Heart left ventricle (tissue), 16 donors: Measurements from ENCODE around the gene IRF2. TPM values are rescaled to one million over a fixed set of nuclear protein-coding genes. Genes with fewer than 3 reads are reported as not detected.

Experiments
- ATAC-seq, 4 donors: fragments of 200-7000 bp; cut with Tn5 transposase; one replicate each; pipeline ENCODE4 v1.9.1; 2020 to 2022; ENCODE audit warnings: moderate library complexity in 4 of 4, mild to moderate bottlenecking in 3 of 4, moderate number of reproducible peaks in 1 of 4
- DNase-seq, 5 donors: peaks; one replicate each; pipeline ENCODE4 v3.0.0-alpha.2; 2020
- H3K27ac ChIP-seq, 12 donors: fragments of 200-600 bp; sonication (generic) in 4 of 12; one replicate each; pipeline versions ENCODE4 v1.5.0 to v1.8.0; 2016 to 2022; ENCODE audit warnings: mild to moderate bottlenecking in 2 of 12
- H3K27me3 ChIP-seq, 9 donors: fragments of 200-600 bp; sonication (generic) in 2 of 9; one replicate each; pipeline versions ENCODE4 v1.5.1 to v1.8.0; 2016 to 2022; ENCODE audit warnings: mild to moderate bottlenecking in 3 of 9
- H3K36me3 ChIP-seq, 9 donors: fragments of 200-600 bp; sonication (generic) in 2 of 9; one replicate each; pipeline versions ENCODE4 v1.5.0 to v1.8.0; 2018 to 2022; ENCODE audit warnings: mild to moderate bottlenecking in 2 of 9
- H3K4me1 ChIP-seq, 12 donors: fragments of 200-600 bp; sonication (generic) in 4 of 12; one replicate each; pipeline versions ENCODE4 v1.5.0 to v1.8.0; 2016 to 2022; ENCODE audit warnings: mild to moderate bottlenecking in 3 of 12
- H3K4me3 ChIP-seq, 12 donors: fragments of 200-600 bp; sonication (generic) in 4 of 12; one replicate each; pipeline versions ENCODE4 v1.5.0 to v1.8.0; 2017 to 2022; ENCODE audit warnings: mild to moderate bottlenecking in 9 of 12, moderate library complexity in 4 of 12
- H3K9me3 ChIP-seq, 12 donors: fragments of 200-600 bp; sonication (generic) in 4 of 12; one replicate each; pipeline versions ENCODE4 v1.5.0 to v1.8.0; 2016 to 2022; ENCODE audit warnings: mild to moderate bottlenecking in 1 of 12
- POLR2A ChIP-seq, 2 donors: fragments of 450-650 bp; IDR thresholded peaks; one replicate each; pipeline ENCODE4 v1.6.1; 2017; ENCODE audit warnings: antibody characterized with exemption in 2 of 2, mild to moderate bottlenecking in 2 of 2, moderate library complexity in 2 of 2
- WGBS, 4 donors: extraction: QIAGEN DNeasy Blood & Tissue Kit in 2 of 4; methylation state at CpG; one replicate each; pipeline versions ENCODE4 v1.1.5 to v1.1.7; 2013 to 2018; 5-methylcytosine and 5-hydroxymethylcytosine counted together
- intact Hi-C, 10 donors: fragments of 100-400 bp; cut with DNase I; formaldehyde crosslinking; loops; one replicate each; pipeline versions ENCODE4 v1.11.1 to v1.14.2; 2022
- polyA plus RNA-seq, 2 donors: library from polyadenylated mRNA; stranded (reverse); fragments of 200-250 nt; gene quantifications; one replicate each; pipeline ENCODE4 v1.2.3, GENCODE V29; 2013
- total RNA-seq, 9 donors: library from RNA; depleted of rRNA in 2 of 9; stranded (reverse); fragments of >200 nt in 2 of 9; fragmentation: NEBNext Ultra II Directional in 3 of 9; extraction: Animal tissue kit (Norgen Biotek cat#: 25700) in 3 of 9; gene quantifications; one replicate each; pipeline versions ENCODE4 v1.1.0 to v1.2.4, GENCODE V29; 2016 to 2023
- TF ChIP-seq, protein P1 (sequence below), 12 donors: fragments of 200-600 bp; sonication (generic) in 4 of 12; IDR thresholded peaks; one replicate each; pipeline versions ENCODE4 v1.5.0 to v1.8.0; 2018 to 2022; ENCODE audit warnings: antibody characterized with exemption in 12 of 12, mild to moderate bottlenecking in 5 of 12
- donor health status: ischemic (EF 13 %, LVEDD 7.1; RV severe dilation, severe dysfunction).
- donor health status: healthy with polysubstance abuse.
- donor health status: DM: no; HTN: yes; CAD: no.
- donor health status: DM: no; HTN: no; CAD: no.
- donor health status: ischemic (EF 25% LVEDD 6.9; RV normal size, moderate dysfunction).
- donor health status: ischemic (EF 25% LVEDD 5.7; RV mildly dilated, moderate dysfunction).
- donor health status: healthy.
- donor health status: DM: yes; HTN: yes; CAD: no.
- donor health status: ischemic (EF 35%, LVEDD 5.7; RV mildly dilated, moderate dysfunction).
- donor health status: nonischemic (EF 11% LVEDD 7.7; RV severe dilation, severe dysfunction).
- donor health status: DM: yes; HTN: yes; CAD: no.
- donor health status: PGD.
- donor health status: ischemic (EF 29% LVEDD 5.4; RV normal size, mild dysfunction).
- donor health status: nonischemic (EF 23%, LVEDD 6.1; RV moderate dilation, normal function).

IRF2 gene
- total and polyA plus RNA-seq, 11 donors: 11.5 to 47.2 (median 26.0) TPM

- Histone ChIP-seq H3K4me1 (peaks cover 5 to 67% (median 38%) of the 10 kb centered on the region in 12 donors), H3K4me3 (no peak overlapping the region), H3K27me3 (no peaks in the 10 kb centered on the region), H3K9me3 (no peaks in the 10 kb centered on the region), H3K27ac (no peak overlapping the region), H3K36me3 (no peaks in the 10 kb centered on the region)
- intact Hi-C loops: no loop called here
- DNase-seq: no peak
- 96 to 100% (median 97%) methylated on average over 5 of the region's 5 CpGs for WGBS, 4 donors
- ATAC-seq: no peak
- TF ChIP-seq, protein P1, sequence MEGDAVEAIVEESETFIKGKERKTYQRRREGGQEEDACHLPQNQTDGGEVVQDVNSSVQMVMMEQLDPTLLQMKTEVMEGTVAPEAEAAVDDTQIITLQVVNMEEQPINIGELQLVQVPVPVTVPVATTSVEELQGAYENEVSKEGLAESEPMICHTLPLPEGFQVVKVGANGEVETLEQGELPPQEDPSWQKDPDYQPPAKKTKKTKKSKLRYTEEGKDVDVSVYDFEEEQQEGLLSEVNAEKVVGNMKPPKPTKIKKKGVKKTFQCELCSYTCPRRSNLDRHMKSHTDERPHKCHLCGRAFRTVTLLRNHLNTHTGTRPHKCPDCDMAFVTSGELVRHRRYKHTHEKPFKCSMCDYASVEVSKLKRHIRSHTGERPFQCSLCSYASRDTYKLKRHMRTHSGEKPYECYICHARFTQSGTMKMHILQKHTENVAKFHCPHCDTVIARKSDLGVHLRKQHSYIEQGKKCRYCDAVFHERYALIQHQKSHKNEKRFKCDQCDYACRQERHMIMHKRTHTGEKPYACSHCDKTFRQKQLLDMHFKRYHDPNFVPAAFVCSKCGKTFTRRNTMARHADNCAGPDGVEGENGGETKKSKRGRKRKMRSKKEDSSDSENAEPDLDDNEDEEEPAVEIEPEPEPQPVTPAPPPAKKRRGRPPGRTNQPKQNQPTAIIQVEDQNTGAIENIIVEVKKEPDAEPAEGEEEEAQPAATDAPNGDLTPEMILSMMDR (IDR thresholded peaks at IDR 0.05): no peak
- TF ChIP-seq POLR2A (IDR thresholded peaks at IDR 0.05): no peak
Observed at GRCh38 chr4:184350964-184351363, 123.4 kb downstream of the IRF2 start.

DNA sequence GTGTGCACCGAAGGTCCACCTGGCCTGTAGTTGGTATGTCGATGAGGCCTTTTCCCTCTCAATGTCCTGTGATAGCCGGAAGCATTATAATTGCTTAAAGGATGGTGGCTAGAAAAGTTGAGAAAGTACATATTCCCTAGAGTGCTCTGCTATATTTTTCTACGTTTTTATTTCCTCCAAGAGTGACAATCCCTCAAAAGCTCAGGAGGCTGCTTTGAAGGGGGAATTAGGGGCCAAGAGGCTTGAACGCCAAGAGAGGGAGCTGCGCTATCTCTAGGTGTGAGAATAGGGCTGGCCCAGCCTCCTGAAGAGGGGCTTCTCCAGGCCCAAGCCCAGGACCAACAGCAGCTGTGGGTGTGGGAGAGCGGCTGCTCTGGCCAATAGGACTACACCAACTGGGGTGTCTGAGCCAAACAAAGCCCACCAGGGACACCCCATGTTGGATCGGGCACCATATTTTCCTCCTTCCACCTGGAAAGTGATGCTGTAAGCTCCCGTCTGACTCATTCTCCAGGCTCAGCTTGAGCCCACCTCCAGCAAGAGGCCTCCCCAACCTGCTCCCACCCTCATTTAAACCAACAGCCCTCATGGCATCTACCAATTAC lies 124.0 kb downstream of the IRF2 start:
- Histone ChIP-seq H3K4me3 (no peak overlapping the region), H3K27me3 (no peaks in the 10 kb centered on the region), H3K27ac (peak overlapping the region in 1 of 12 donors; percentile 94), H3K36me3 (no peaks in the 10 kb centered on the region), H3K4me1 (peaks cover 5 to 67% (median 40%) of the 10 kb centered on the region in 12 donors), H3K9me3 (no peaks in the 10 kb centered on the region)
- ATAC-seq (no peak), DNase-seq (no peak)
- no peak for TF ChIP-seq POLR2A (IDR thresholded peaks at IDR 0.05)
- TF ChIP-seq, protein P1 (IDR thresholded peaks at IDR 0.05): no peak
- intact Hi-C loops: no loop called here
- WGBS, 4 donors: 87 to 94% (median 90%) methylated on average over 8 to 9 of the region's 9 CpGs

- intact Hi-C loops: loop anchor here in 7 of 10 donors (2.0 to 10.0 kb wide), 7 partner anchors 33 to 295 kb away; partner anchors contain the start of genes IRF2 (in 5 of the 7), CASP3 (in 1 of the 7) and PRIMPOL (in 1 of the 7)
- H3K9me3 ChIP-seq: no peaks in the 10 kb centered on the region
- H3K4me3 ChIP-seq: no peak overlapping the region
- TF ChIP-seq, protein P1 (IDR thresholded peaks at IDR 0.05): no peak
- TF ChIP-seq POLR2A (IDR thresholded peaks at IDR 0.05): no peak
- H3K27ac ChIP-seq: peak overlapping the region in 9 of 12 donors; percentile 74 to 94 (median 84)
- ATAC-seq (no peak), DNase-seq (peak in 2 of 5 donors; percentile 32 to 40)
- no peaks in the 10 kb centered on the region for H3K27me3 ChIP-seq
- H3K36me3 ChIP-seq: no peaks in the 10 kb centered on the region
- WGBS, 4 donors: 71 to 80% (median 73%) methylated on average over 11 of the region's 11 CpGs
- H3K4me1 ChIP-seq: peaks cover 5 to 67% (median 39%) of the 10 kb centered on the region in 12 donors
Observed at GRCh38 chr4:184349283-184350039, 124.9 kb downstream of the IRF2 start.
